ENCODE results near the gene METTL6.
"Not testable (repeated sequence)": the region's sequence is repeated elsewhere in the genome, so short reads cannot be mapped to it uniquely, and the experiment has no call there.

The METTL6 gene

DNA sequence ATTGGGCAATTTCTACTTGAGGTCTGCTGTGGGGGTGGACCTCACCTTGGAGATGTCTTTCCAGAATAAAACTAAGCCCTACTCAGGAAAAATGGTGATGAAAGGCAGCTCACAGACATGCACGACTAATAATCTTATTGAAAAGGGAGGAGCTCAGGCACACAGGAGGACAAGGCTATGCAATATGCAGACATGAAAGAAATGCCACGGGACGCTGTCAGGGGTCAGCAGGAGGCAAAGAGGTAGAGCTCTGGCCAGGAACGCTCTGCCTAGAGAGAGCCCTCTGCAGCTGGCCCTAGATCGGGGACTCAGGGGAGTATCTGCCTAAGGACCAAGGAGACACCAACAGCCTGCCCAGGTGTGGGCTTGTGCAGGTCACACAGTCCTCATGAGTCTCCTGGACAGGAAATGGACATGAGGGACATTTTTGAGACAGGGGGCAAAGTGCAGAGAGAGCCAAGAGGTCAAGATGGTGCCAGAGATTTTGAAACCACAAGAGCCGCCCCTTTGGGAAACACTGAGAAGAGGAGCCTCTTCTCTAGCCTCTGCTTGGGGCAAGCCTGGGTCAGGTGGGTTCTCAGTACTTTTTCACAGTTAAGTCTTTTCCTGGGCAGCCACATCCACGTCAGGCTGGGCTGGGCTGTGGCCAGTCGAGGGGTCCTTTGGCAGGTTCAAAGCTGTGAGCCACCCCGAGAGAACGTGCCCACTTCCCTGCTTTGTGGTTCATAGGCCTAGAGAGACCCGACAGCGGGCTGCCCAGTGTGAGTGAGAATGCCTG is 23.3 kb upstream of the METTL6 start:
- DNase-seq: no peak

DNA sequence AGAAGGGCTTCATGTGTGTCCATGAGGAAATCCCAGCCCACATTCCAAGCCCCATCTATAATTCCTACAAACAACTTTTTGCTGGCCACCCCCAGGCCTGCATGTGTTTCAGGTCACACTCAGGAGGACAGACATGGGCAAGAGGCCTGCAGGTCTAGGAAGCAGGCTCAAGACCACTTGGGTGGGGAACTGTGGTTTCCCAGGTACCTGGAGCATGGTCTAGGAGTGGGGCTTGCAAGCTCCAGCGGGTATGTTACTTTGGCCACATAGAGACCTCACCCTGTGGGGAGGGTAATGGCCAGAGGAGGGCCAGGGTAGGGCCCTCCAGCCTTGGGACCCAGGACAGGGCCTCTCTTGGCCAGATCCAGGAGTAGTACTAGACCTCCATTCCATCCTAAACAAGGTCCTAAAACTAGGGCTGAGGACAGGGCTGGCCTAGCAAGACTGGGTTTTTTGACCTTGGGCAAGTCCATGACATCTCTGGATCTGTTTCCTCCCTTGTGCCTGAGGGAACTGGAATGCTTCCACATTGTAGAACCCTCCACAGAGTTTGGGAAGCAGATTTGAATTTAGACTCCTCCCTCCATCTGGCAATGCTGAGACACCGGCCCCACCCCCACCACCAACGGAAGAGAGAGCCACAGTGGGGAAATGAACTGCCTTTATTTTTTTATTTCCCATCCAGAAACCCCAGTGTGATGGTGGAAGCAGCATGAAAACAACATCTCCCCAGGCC is 22.3 kb upstream of the METTL6 start:
- DNase-seq: no peak

DNA sequence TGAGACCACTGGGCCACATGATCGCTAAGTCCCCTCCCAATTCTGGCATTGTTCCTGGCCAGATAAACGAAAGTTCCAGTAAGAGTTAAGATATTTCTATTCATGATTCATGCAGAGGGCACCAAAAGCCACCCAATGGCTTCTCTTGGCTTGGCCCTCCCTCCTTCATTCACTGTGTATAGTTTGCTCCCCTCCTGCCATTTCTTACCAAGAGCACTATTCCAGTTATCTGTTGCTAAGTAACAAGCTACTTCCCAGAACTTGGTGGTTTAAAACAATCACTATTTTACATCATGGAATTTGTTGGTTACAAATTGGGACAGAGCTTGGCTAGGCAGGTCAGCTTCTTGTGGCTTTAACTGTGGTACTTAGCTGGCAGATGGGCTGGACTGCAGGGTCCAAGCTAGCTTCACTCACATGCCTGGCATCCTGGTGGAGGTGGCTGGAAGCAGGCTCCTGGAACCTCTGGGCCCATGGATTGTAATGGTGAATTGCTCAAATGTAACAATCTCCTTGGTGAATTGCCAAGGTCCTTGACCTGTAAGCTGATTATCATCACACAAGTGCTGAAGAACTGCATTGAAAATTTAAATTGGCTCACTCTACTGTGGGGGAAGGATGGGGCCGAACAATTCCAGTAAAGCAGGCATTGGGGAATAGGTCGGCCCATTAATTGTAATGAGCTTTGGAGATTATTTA is 16.6 kb upstream of the METTL6 start:
- DNase-seq: no peak

DNA sequence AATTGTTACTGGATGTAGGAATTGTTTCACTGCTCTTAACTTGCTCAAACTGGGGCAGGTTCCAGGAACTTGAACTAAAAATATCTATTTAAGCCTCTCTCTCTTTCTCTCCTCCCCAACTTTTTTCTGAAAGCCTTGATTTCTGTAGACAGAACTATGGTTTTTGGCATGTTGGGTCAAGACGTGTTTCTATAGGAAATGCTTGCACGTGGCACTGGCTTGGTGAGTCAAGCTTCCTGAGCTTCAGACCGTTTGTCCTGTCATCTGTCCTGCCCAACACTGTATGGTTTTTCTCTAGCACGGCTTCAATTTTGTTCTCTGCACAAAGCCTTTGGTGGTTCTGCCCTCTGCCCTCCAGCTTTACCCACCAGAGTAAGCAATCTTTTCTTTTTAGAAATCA is 13.5 kb upstream of the METTL6 start:
- DNase-seq: no peak

DNA sequence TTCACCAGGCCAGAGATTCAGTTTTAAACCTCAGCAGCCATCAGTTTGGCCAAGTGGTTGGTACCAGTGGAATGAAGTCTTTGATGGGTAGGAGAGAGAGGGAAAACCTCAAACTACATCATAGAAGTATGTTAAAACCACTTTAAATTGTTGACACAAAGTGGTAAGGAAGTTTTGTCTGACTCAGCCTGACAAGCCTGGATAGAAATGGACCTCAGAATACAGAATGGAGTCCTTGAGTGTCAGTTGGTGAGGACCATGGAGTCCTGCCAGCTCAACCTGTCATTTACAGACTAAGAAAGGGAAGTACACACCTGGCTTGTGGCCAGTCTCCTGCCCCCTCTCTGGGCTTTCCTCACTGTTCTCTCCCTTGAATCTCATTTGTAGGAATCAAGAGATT is 12.1 kb upstream of the METTL6 start:
- DNase-seq: no peak

DNA sequence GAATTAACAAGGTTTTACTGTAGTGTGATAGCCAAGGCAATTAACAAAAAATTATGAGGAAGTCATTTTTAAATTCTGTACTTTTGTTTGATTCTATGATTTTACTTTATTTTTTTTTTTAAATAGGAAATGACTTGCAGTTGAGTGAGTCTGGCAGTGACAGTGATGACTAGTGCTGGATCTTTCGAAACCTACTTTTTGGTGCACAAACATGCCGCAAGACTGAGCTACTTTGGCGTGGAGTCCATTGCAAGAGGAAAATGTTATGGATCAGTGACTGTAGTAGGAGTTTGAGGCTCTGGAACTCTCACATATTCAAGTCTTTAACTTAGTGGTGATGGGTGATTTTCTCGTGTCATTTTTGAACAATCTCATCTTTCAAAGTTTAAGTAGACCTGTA is 11.6 kb upstream of the METTL6 start:
- no peak for DNase-seq

DNA sequence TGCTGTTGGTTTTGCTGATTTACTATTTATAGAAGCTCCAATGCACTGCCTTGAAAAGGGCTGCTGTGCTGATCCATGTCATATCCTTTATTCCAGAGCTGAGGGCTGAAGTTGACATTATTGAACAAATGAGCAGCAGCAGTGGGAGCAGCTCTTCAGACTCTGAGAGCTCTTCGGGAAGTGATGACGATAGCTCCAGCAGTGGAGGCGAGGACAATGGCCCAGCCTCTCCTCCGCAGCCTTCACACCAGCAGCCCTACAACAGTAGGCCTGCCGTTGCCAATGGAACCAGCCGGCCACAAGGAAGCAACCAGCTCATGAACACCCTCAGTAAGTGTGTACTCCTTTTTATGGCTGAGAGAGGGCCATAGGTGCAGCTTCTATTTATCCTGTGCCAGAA is 8.9 kb upstream of the METTL6 start:
- no peak for DNase-seq

DNA sequence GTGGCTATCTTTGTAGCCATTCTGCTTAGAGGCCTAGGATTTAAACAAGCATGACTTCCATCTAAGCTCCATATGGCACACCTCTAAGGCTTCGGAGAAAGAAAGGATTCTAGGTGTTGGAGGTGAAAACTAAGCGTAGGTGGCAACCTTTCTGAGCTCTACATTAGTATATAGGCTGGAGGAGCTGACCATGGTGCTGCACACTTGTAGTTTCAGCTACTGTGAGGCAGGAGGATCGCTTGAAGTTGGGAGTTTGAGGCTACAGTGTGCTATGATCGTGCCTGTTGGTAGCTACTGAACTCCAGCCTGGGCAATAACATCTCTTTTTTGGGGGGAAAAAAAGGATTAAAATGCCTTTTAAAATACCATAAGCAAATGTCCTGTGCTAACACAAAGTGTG is 7.4 kb upstream of the METTL6 start:
- no peak for DNase-seq

DNA sequence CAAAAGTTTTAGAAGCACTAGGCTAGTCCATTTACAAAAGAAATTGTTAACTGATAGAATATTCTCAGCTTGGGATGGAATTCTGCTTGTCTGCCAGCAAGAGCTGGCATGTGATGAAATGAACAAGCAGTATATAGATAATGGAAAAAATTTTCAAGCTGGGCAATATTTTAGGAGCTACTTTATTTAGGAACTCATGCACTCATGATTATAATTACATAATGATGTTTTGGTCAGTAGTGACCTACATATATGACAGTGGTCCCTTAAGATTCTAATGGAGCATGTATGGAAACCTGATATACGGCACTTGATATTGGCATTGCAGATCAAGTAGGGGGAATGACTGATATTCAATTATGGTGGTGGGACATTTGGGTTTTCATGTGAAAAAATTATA is 6.2 kb upstream of the METTL6 start:
- DNase-seq: no peak

DNA sequence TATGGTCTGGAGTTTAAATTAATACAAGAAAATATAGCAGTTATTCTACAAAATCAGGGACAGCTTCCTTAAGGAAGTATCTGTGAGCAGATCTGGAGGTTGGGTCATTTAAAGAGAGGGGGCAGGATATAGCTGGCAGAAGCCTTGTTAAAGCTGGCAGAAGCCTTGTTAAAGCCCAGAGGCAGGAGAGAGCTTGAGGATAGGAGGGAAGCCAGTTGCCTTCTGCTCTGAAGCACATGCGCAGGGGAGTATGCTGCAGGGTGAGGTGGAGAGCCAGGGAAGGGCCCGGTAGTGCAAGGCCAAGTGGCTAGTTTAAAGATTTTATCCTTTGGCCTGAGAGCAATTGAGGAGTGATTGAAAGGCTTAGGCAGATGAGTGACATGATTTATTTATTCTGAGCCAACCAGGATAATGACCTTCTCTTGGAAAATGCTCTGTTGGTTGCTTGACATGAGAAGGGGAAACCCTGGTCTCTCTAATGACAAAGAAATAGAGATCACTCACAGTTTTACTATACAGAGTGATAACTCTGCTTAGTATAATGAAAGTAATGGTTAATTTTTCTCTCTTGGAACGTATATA is 4.0 kb upstream of the METTL6 start:
- no peak for DNase-seq

DNA sequence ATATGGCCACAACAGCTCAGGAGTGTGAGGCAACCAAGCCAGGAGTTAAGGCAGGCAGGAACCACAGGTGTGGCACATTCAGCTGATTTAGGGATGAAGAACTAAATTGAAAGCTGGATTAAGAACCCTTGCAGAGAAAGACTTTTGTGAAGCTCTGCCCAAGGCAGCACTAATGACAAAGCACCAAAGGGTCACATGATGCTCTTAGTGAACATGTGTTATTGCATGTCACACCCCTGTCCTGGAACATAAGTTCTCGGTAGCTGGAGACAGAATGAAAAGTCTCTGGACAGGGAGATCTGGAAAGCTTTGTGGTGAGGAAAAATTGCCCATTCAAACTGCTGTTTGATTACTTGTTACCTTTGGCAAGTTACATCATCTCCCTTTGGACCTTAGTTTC is 3.3 kb upstream of the METTL6 start:
- no peak for DNase-seq

DNA sequence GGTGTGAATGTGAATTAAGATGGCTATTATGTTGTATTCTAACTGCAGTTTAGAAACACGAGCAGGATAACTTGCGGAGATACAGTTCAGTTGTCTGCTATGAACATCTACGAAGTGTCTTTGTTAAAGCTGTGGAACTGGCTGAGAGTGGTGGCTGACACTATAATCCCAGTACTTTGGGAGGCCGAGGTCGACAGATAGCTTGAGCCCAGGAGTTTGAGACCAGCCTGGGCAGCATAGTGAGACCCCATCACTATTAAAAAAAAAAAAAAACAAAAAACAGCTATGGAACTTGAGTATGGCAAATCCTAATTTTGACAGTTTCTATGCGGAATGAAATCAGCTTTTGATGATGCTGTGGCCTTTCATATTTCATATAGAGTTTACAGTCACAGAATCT is 1.7 kb upstream of the METTL6 start:
- DNase-seq: no peak

DNA sequence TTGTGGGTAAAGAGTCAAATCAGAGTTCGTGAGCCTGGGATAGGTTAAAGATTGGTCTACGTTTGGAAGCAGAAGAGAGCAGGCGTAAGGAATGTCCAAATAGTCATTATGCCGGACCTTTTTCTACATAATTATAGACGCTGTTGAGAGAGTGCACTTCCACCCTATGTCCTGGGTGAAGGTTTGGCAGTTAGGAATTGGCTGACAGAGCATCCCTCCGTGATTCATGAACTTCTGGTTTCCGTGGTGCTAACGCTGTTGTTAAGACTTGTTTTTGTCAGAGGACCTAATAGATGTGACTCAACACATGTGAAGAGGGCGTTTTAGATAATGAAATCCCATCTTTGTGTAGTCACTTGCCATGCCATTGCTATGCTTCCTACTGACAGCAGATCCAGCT is 1.2 kb upstream of the METTL6 start:
- no peak for DNase-seq

DNA sequence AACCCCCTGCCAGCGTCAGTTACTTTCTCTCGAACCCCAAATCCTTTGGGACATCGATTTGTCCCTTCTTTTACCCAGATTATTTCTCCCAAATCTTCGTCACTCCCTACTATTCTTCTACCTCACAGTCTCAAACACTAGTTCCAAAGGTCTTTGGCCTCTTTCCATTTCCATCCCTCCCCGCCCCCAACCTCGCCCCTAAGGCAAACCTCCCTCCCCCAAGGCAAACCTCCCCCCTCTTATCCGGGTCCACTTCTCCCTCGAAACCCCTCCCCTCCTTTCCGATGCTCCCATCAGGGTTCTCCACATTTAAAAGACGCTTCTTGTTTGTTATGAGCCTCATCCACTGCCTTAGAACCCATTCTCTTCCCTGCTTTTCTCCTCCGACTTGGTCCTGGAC is 637 bp upstream of the METTL6 start:
- DNase-seq: no peak

DNA sequence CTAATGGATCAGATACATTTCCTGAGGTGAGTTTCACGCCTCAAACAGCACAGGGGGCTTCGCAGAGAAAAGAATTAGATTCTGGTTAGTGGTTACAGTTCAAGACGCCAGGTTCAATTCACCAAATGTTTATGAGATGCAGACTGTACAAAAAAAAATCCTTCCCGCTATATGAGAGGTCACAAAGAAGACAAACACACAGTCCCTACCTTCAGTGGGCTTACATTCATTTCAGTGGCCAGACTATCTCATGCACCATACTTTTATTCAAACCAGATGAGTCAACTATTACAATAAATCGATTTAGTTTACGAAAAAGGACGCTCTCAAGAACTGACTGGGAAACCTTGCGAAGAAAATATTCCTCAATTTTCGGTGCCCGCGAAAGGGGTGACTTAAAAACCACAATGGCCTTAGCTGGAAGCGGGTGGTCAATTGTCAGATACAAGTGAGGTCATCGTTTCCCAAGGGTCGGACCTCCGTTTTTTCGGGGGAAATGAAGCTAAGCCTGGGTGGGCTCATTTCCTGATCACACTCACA is 695 bp downstream of the METTL6 start:
- DNase-seq: no peak

DNA sequence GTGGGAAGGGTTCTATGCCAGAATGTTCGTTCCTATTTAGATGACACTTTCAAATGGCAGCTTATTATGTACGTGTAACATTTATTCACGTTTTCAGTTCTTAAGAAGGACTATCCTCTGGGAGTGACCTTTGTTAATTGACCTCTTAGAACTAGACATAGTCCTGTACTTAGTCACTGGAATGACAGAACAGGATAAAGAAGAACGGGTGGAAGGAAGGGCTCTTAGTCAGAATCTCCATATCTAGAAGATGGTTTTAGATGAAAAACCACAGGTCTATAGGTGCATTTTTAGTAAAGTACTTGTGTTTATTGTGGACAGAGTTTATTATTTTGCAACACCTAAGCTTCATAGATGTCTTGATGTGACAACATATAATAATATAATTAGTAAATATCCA is 6.5 kb downstream of the METTL6 start:
- no peak for DNase-seq

DNA sequence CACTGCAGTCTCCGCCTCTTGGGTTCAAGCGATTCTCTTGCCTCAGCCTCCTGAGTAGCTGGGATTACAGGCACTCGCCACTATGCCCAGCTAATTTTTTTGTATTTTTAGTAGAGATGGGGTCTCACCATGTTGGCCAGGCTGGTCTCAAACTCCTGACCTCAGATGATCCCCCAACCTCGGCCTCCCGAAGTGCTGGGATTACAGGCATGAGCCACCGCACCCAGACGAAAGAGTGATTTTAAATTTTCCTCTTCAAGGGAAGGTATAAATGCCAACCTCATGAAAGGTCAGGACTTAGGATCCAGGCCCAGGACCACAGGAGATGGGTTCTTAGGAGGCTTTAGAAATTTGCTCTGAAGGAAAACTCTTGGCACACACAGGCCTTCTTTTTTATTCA is 16.4 kb downstream of the METTL6 start:
- DNase-seq: not testable (repeated sequence)

DNA sequence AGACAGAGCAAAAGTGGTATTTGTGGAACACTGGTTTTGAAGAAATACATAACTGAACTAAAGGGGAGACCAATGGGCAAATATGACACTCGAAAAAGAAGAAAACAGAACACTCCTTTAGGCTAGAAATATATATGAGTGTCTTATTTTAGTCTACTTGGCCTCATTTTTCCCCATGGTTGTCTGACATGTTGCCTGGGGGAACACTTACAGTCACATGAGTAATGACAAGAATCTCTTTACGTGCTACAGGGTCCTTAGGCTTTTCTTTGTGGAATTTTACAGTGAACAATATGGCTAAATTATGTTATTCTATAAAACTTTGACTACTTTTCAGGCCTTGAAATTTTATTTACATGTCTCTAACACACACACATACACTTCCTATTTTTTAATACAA is 17.6 kb downstream of the METTL6 start:
- DNase-seq: no peak

DNA sequence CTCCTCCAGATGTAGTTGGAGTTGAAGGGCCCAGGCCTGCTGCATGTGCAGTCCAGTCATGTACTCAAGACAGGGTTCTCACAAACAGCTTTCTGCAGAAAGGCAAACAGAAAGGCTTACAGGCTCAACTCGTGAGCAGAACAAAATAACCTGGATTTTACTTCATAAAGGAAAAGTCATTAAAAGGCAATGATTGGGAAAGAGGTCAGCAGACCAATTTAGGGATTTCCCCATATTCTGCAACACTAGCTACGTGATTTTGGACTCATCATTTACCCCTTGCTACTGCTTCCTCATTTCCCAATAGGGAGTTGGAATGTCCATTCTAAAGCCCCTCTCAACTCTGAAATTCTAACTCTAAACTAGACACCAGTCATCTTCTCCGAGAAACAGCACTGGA is 18.1 kb downstream of the METTL6 start:
- no peak for DNase-seq

DNA sequence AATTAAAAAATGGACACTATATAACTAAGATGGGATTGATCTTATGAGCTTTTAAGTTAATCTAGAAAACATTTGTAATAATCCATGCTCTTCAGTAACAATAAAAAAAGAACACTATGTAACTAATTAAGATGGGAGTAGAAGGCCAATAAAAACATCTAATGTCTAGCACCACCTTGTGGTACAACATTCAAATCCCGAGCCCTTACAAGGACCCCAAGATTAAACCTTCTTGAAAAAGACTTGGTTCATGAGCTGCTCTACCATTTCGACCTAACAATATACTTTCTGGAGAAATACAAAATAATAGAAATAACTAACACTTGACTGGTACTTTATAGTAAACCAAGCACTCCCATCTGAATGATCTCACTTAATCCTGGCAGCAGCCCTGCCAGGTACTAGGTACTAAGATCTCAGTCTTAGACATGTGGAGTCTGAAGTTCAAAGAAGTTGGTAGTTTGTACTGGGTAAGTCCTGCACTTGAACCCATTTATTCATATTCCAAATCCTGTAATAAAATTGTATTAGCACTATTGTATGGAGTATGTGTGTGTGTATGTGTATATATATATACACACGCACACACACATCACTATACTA is 21.8 kb downstream of the METTL6 start:
- DNase-seq: no peak

DNA sequence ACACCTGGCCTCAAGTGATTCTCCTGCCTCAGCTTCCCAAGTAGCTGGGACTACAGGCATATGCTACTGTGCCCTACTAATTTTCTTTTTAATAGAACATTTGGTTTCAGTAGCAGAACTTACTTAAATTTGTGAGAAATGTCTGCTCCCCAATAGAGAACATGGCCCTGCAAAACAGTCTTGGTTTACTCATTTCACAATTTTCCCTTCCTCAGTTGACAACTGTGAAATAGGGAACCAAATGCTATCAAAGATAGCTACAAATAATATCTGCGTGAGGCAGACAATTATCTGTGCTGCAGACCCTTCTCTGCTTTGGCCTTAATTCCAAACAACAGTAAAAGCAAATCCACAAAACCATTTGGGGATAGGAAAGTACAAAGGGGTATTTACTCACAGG is 22.6 kb downstream of the METTL6 start:
- no peak for DNase-seq

DNA sequence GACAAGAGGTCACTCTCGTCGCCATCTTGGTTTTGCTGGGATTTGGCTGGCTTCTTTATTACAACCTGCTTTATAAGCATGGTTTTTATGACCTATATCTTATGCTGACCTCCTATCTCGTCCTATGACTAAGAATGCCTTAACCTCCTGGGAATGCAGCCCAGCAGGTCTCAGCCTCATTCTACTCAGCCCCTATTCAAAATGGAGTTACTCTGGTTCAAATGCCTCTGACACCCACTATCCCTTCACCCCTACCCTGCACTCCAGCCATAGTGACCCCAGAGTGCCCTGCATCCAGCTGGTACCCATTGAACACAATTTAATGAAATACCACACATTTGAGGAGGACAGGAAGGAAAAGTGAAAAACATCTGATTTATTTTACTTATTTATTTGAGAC is 23.4 kb downstream of the METTL6 start:
- no peak for DNase-seq

DNA sequence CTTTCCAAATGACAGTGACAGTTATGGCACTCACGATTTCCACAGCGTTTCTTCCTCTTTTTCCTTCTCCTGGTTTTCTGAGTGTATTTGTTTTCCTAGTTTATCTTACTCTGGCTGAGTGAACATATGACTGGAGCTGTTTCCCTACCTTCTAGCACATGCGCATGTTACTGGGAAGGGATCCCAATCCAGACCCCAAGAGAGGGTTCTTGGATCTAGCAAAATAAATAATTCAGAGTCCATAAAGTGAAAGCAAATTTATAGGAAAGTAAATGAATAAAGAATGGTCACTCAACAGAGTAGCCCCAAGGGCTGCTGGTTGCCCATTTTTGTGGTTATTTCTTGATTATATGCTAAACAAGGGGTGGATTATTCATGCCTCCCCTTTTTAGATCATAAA is 23.8 kb downstream of the METTL6 start:
- DNase-seq: no peak
